Ascending aorta (tissue), 2 donors: ENCODE data around the gene HSPA1A. TPM values are rescaled to one million over a fixed set of nuclear protein-coding genes. Genes with fewer than 3 reads are reported as not detected.
"Not testable (repeated sequence)": the region's sequence is repeated elsewhere in the genome, so short reads cannot be mapped to it uniquely, and the experiment has no call there.

Experiments used
- DNase-seq, 2 donors: peaks; one replicate each; pipeline ENCODE4 v3.0.0-alpha.2; 2019; ENCODE audit warnings: low spot score in 2 of 2
- H3K27ac ChIP-seq, 2 donors: fragments of 200-600 bp; sonication (generic); one replicate each; pipeline ENCODE4 v1.5.1; 2016 to 2017; ENCODE audit warnings: mild to moderate bottlenecking in 1 of 2
- H3K27me3 ChIP-seq: fragments of 200-600 bp; sonication (generic); one replicate; pipeline ENCODE4 v1.5.1; 2017
- H3K36me3 ChIP-seq, 2 donors: fragments of 200-600 bp; sonication (generic); one replicate each; pipeline ENCODE4 v1.5.1; 2016
- H3K4me1 ChIP-seq, 2 donors: fragments of 200-600 bp; sonication (generic); one replicate each; pipeline ENCODE4 v1.5.1; 2016 to 2017; ENCODE audit warnings: mild to moderate bottlenecking in 1 of 2
- H3K4me3 ChIP-seq, 2 donors: fragments of 200-600 bp; sonication (generic); one replicate each; pipeline ENCODE4 v1.5.1; 2016 to 2017; ENCODE audit warnings: mild to moderate bottlenecking in 1 of 2
- H3K9me3 ChIP-seq, 2 donors: fragments of 200-600 bp; sonication (generic); one replicate each; pipeline ENCODE4 v1.5.1; 2016
- CTCF ChIP-seq, 3 experiments: fragments of 200-600 bp in 2 of 3; fragments of 450-650 bp in 1 of 3; sonication (generic) in 2 of 3; IDR thresholded peaks; one replicate each; pipeline ENCODE4 v1.5.1; 2016 to 2019; ENCODE audit warnings: antibody characterized with exemption in 3 of 3, mild to moderate bottlenecking in 1 of 3, moderate library complexity in 1 of 3
- intact Hi-C: fragments of 100-400 bp; cut with DNase I; formaldehyde crosslinking; loops from one replicate; pipeline ENCODE4 v1.15.1; 2023
- total RNA-seq: library from RNA; depleted of rRNA; stranded (reverse); fragments of >200 nt; gene quantifications from one replicate; pipeline ENCODE4 v1.1.0, GENCODE V29; 2016

Gene HSPA1A
- total RNA-seq, 1 donor from 2014 or later: 288 TPM

GRCh38 chr6:31785475-31785874 lies 29.9 kb upstream of the HSPA1A start:
- no peaks in the 10 kb centered on the region for H3K27me3 ChIP-seq
- no peak overlapping the region for H3K27ac ChIP-seq
- no peak for TF ChIP-seq CTCF (IDR thresholded peaks at IDR 0.05)
- H3K36me3 ChIP-seq: peaks cover 59 to 66% of the 10 kb centered on the region in 2 donors
- DNase-seq: no peak
- H3K9me3 ChIP-seq: no peaks in the 10 kb centered on the region
- no peak overlapping the region for H3K4me3 ChIP-seq
- intact Hi-C loops: no loop called here
- H3K4me1 ChIP-seq: no peaks in the 10 kb centered on the region

DNA sequence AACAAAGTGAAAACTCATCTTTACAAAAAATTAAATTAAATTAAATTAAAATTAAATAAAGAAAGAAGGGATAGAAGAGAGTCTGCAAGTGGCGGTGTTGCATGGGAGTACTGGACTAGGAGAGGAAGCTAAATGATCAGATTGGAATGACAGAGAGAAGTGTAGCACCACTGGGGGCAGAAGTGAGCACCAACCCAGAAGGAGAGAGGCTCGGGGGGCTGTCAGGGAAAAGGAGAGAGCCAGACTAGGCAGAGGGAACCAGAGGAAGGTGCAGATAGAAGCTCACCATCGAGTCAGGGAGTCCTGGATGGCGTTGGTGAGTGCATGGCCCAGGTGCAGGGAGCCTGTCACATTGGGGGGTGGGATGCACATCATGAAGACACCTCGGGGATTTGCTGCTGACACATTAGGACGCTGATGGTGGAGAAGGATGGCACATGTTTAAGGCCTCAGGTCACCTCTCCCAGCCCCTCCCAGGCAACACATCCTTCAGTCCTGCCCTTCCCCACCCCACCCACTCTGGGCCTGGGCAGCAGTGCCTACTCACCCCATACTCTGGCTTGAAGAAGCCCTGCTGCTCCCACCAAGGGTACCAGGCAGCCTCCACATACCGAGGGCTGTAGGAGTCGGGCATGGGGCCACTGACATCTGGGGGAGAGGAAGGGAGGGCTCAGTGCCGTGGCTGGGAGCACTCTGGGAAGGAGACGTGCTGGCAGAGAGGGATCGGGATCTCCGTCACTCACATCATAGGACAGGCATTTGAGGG lies 23.8 kb upstream of the HSPA1A start:
- DNase-seq: no peak
- Histone ChIP-seq H3K4me1 (peaks cover 4 to 13% of the 10 kb centered on the region in 2 donors), H3K36me3 (peaks cover 8 to 32% of the 10 kb centered on the region in 2 donors), H3K27me3 (no peaks in the 10 kb centered on the region), H3K27ac (no peak overlapping the region), H3K4me3 (no peak overlapping the region), H3K9me3 (no peaks in the 10 kb centered on the region)
- intact Hi-C loops: no loop called here
- TF ChIP-seq CTCF (IDR thresholded peaks at IDR 0.05): peak in 2 of 3 experiments; percentile 50 to 58

DNA sequence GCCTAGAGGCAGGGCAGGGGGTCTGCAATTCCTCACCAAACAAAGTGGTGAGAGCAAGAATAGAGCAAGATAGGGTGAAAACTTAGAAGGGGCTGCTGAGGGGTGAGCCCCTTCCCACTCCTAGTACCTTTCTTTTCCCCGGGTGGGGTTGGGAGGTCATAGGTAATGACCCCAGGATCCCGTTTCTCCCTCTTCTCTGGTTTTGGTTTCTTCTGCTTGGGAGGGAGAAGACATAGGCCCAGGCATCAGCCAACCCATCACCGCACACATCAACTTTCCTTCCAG lies 23.3 kb upstream of the HSPA1A start:
- H3K36me3 ChIP-seq: peaks cover 8 to 32% of the 10 kb centered on the region in 2 donors
- DNase-seq: no peak
- H3K4me3 ChIP-seq: no peak overlapping the region
- no peaks in the 10 kb centered on the region for H3K9me3 ChIP-seq
- TF ChIP-seq CTCF (IDR thresholded peaks at IDR 0.05): no peak
- H3K27ac ChIP-seq: no peak overlapping the region
- intact Hi-C loops: no loop called here
- H3K4me1 ChIP-seq: peaks cover 4 to 13% of the 10 kb centered on the region in 2 donors
- no peaks in the 10 kb centered on the region for H3K27me3 ChIP-seq

GRCh38 chr6:31792761-31793171 lies 22.6 kb upstream of the HSPA1A start:
- H3K36me3 ChIP-seq: peaks cover 4 to 31% of the 10 kb centered on the region in 2 donors
- TF ChIP-seq CTCF (IDR thresholded peaks at IDR 0.05): no peak
- H3K9me3 ChIP-seq: no peaks in the 10 kb centered on the region
- H3K4me3 ChIP-seq: no peak overlapping the region
- DNase-seq: no peak
- H3K27ac ChIP-seq: no peak overlapping the region
- no peaks in the 10 kb centered on the region for H3K27me3 ChIP-seq
- intact Hi-C loops: no loop called here
- H3K4me1 ChIP-seq: peaks cover 4 to 13% of the 10 kb centered on the region in 2 donors

DNA sequence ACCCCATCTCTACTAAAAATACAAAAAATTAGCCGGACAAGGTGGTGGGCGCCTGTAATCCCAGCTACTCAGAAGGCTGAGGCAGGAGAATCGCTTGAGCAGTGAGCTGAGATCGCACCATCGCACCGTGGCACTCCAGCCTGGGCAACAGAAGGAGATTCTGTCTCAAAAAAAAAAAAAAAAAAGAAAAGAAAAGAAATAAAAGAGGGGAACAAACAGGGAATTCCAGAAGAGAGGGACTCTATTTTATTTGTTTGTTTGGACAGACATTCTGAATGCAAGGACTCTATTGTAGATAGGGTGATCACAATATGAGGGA lies 21.5 kb upstream of the HSPA1A start:
- H3K9me3 ChIP-seq, DNase-seq, H3K27me3 ChIP-seq: not testable (repeated sequence)
- H3K4me3 ChIP-seq: peak overlapping the region in 1 of 2 donors; percentile 81
- peaks cover 4 to 14% of the 10 kb centered on the region in 2 donors for H3K4me1 ChIP-seq
- intact Hi-C loops: loop anchor here (2.0 kb wide), 3 partner anchors 21 to 69 kb away; partner anchors contain the start of genes DDAH2, HSPA1A, HSPA1L and NEU1
- peaks cover 4 to 29% of the 10 kb centered on the region in 2 donors for H3K36me3 ChIP-seq
- peak overlapping the region; percentile 88 to 92 for H3K27ac ChIP-seq

- H3K4me1 ChIP-seq: peaks cover 4 to 18% of the 10 kb centered on the region in 2 donors
- H3K27me3 ChIP-seq: no peaks in the 10 kb centered on the region
- no peak for DNase-seq
- peak overlapping the region; percentile 81 to 83 for H3K4me3 ChIP-seq
- peak overlapping the region; percentile 88 to 92 for H3K27ac ChIP-seq
- no peaks in the 10 kb centered on the region for H3K9me3 ChIP-seq
- H3K36me3 ChIP-seq: peaks cover 2 to 27% of the 10 kb centered on the region in 2 donors
- intact Hi-C loops: loop anchor here (2.0 kb wide), 3 partner anchors 20 to 68 kb away; partner anchors contain the start of genes DDAH2, HSPA1A, HSPA1L and NEU1
- no peak for TF ChIP-seq CTCF (IDR thresholded peaks at IDR 0.05)
Observed at GRCh38 chr6:31794294-31794865, 21.0 kb upstream of the HSPA1A start.
